H1 (cell line): Measurements from ENCODE around the gene CFAP74. TPM values are rescaled to one million over a fixed set of nuclear protein-coding genes. Genes with fewer than 3 reads are reported as not detected.

ENCODE experiments used
- CTCF ChIA-PET: fragments of 300-600 bp; sonication (Branson Sonifier 250); formaldehyde crosslinking; loops from one replicate; lab custom pipeline; 2021; ENCODE audit not compliant: partially characterized antibody; lab: Charles Lee
- POLR2A ChIA-PET: fragments of 300-600 bp; sonication (Branson Sonifier 250); formaldehyde crosslinking; loops from one replicate; lab custom pipeline; 2021; ENCODE audit warnings: inconsistent platforms; ENCODE audit not compliant: partially characterized antibody; lab: Charles Lee
- DNase-seq, 2 experiments: peaks; one replicate each; pipeline versions ENCODE4 v3.0.0 to v3.0.0-alpha.2; 2010 to 2022; ENCODE audit warnings: low spot score in 2 of 2, low read depth in 1 of 2, mixed read lengths in 1 of 2
- FAIRE-seq: peaks from 2 replicates; lab custom pipeline; 2011; peaks lifted over from hg19 to GRCh38; lab: Jason Lieb, UNC
- H2AFZ ChIP-seq: 2 replicates; pipeline ENCODE4 v1.8.1; 2012; ENCODE audit warnings: low read length, inconsistent platforms
- H2AK5ac ChIP-seq: 2 replicates; pipeline ENCODE4 v1.6.1; 2013; ENCODE audit warnings: low read depth, low read length
- H2BK120ac ChIP-seq: replicated peaks from 2 replicates; pipeline ENCODE3; 2013; ENCODE audit warnings: low read depth, low read length, inconsistent platforms
- H2BK12ac ChIP-seq: 2 replicates; pipeline ENCODE4 v1.6.1; 2013; ENCODE audit warnings: low read depth, low read length
- H2BK15ac ChIP-seq: 2 replicates; pipeline ENCODE4 v1.6.1; 2013; ENCODE audit warnings: low read length
- H2BK20ac ChIP-seq: 2 replicates; pipeline ENCODE4 v1.6.1; 2013; ENCODE audit warnings: low read length
- H2BK5ac ChIP-seq: 2 replicates; pipeline ENCODE4 v1.6.1; 2013; ENCODE audit warnings: low read depth, low read length
- H3K14ac ChIP-seq: 2 replicates; pipeline ENCODE4 v1.6.1; 2013; ENCODE audit warnings: inconsistent platforms; ENCODE audit not compliant: insufficient read length
- H3K18ac ChIP-seq: 2 replicates; pipeline ENCODE4 v1.6.1; 2013; ENCODE audit warnings: low read length; ENCODE audit errors: extremely low read depth
- H3K23ac ChIP-seq: 2 replicates; pipeline ENCODE4 v1.6.1; 2013; ENCODE audit warnings: inconsistent platforms; ENCODE audit not compliant: insufficient read length
- H3K23me2 ChIP-seq: 2 replicates; pipeline ENCODE4 v1.6.1; 2013; ENCODE audit warnings: low read depth, low read length
- H3K27ac ChIP-seq: 2 replicates; pipeline ENCODE4 v1.6.1; 2011; ENCODE audit warnings: low read depth, low read length, inconsistent platforms
- H3K27me3 ChIP-seq, 4 experiments: replicated peaks in 1 of 4; 1 replicate in 1 of 4; 2 replicates in 3 of 4; pipeline versions ENCODE4 v1.6.1 to v1.8.1; 2011 to 2013; ENCODE audit warnings: low read length in 3 of 4, mild to moderate bottlenecking in 3 of 4, inconsistent platforms in 2 of 4, mixed read lengths in 2 of 4, moderate library complexity in 1 of 4; ENCODE audit not compliant: control insufficient read depth in 3 of 4, insufficient read depth in 3 of 4; ENCODE audit errors: extremely low read depth in 1 of 4
- H3K36me3 ChIP-seq, 4 experiments: 2 replicates each; pipeline versions ENCODE4 v1.6.1 to v1.8.1; 2011 to 2013; ENCODE audit warnings: mild to moderate bottlenecking in 4 of 4, low read length in 3 of 4, moderate library complexity in 2 of 4, control low read depth in 1 of 4, inconsistent platforms in 1 of 4; ENCODE audit not compliant: insufficient read depth in 4 of 4, control insufficient read depth in 2 of 4
- H3K4ac ChIP-seq: replicated peaks from 2 replicates; pipeline ENCODE3; 2013; ENCODE audit warnings: low read length, low read depth, mixed read lengths, inconsistent platforms; ENCODE audit not compliant: insufficient read length
- H3K4me1 ChIP-seq, 4 experiments: replicated peaks in 1 of 4; 1 replicate in 1 of 4; 2 replicates in 3 of 4; pipeline versions ENCODE4 v1.6.1 to v1.8.1; 2011 to 2013; ENCODE audit warnings: low read length in 3 of 4, inconsistent platforms in 2 of 4, mixed read lengths in 1 of 4; ENCODE audit not compliant: insufficient read depth in 4 of 4, control insufficient read depth in 3 of 4
- H3K4me2 ChIP-seq, 2 experiments: 2 replicates each; pipeline versions ENCODE4 v1.6.1 to v1.8.1; 2011 to 2013; ENCODE audit warnings: low read depth in 2 of 2, low read length in 2 of 2, control low read depth in 1 of 2, inconsistent platforms in 1 of 2, mild to moderate bottlenecking in 1 of 2; ENCODE audit not compliant: insufficient read depth in 1 of 2
- H3K4me3 ChIP-seq, 4 experiments: fragments of 200-600, 300-600 bp in 1 of 4; sonication (generic), shearing (Covaris generic), sonication (Bioruptor Twin) in 1 of 4; 2 replicates each; pipeline versions ENCODE4 v1.5.1 to v1.8.1; 2011 to 2016; ENCODE audit warnings: low read length in 4 of 4, low read depth in 3 of 4, control low read depth in 2 of 4, inconsistent platforms in 2 of 4, mild to moderate bottlenecking in 2 of 4, mixed read lengths in 1 of 4, moderate library complexity in 1 of 4; ENCODE audit not compliant: insufficient read depth in 2 of 4; ENCODE audit errors: extremely low read depth in 1 of 4
- H3K56ac ChIP-seq: replicated peaks from 2 replicates; pipeline ENCODE3; 2013; ENCODE audit warnings: low read depth, mild to moderate bottlenecking, mixed read lengths, low read length, inconsistent platforms; ENCODE audit not compliant: insufficient read length
- H3K79me1 ChIP-seq: 2 replicates; pipeline ENCODE4 v1.6.1; 2013; ENCODE audit warnings: low read depth, low read length, control low read depth
- H3K79me2 ChIP-seq, 2 experiments: 2 replicates each; pipeline versions ENCODE4 v1.6.1 to v1.8.1; 2012 to 2013; ENCODE audit warnings: low read length in 2 of 2, mild to moderate bottlenecking in 2 of 2, inconsistent platforms in 1 of 2; ENCODE audit not compliant: insufficient read depth in 2 of 2, control insufficient read depth in 1 of 2
- H3K9ac ChIP-seq, 4 experiments: replicated peaks in 1 of 4; 1 replicate in 1 of 4; 2 replicates in 3 of 4; pipeline versions ENCODE4 v1.6.1 to v1.8.1; 2011 to 2013; ENCODE audit warnings: low read depth in 3 of 4, low read length in 3 of 4, control low read depth in 2 of 4, mild to moderate bottlenecking in 2 of 4, moderate library complexity in 2 of 4, inconsistent platforms in 1 of 4; ENCODE audit errors: extremely low read depth in 1 of 4
- H3K9me3 ChIP-seq, 2 experiments: 2 replicates each; pipeline versions ENCODE4 v1.6.1 to v1.8.1; 2012 to 2013; ENCODE audit warnings: mild to moderate bottlenecking in 2 of 2, moderate library complexity in 2 of 2, control low read depth in 1 of 2, inconsistent platforms in 1 of 2, low read depth in 1 of 2, low read length in 1 of 2, mixed read lengths in 1 of 2; ENCODE audit not compliant: insufficient read depth in 2 of 2
- H4K20me1 ChIP-seq, 2 experiments: replicated peaks in 1 of 2; 2 replicates each; pipeline versions ENCODE3 to v1.8.1; 2011 to 2013; ENCODE audit warnings: inconsistent platforms in 2 of 2, low read length in 2 of 2, mild to moderate bottlenecking in 1 of 2; ENCODE audit not compliant: insufficient read depth in 2 of 2, control insufficient read depth in 1 of 2
- H4K5ac ChIP-seq: 2 replicates; pipeline ENCODE4 v1.6.1; 2013; ENCODE audit warnings: low read length, low read depth, mixed read lengths, inconsistent platforms; ENCODE audit not compliant: insufficient read length
- H4K8ac ChIP-seq: 2 replicates; pipeline ENCODE4 v1.8.0; 2013; ENCODE audit warnings: mild to moderate bottlenecking, moderate library complexity, low read length, inconsistent platforms; ENCODE audit not compliant: insufficient read depth; ENCODE audit errors: extremely low read depth
- H4K91ac ChIP-seq: replicated peaks from 2 replicates; pipeline ENCODE3; 2013; ENCODE audit warnings: low read length, mixed read lengths, inconsistent platforms; ENCODE audit not compliant: insufficient read length
- CBX8 ChIP-seq: fragments of 300-800, 300-1000 bp; sonication (generic); IDR thresholded peaks from 2 replicates; pipeline ENCODE4 v1.7.1; 2016; ENCODE audit warnings: low read depth, low read length, borderline replicate concordance
- GTF2F1 ChIP-seq: IDR thresholded peaks from 2 replicates; pipeline ENCODE4 v1.6.1; 2012; ENCODE audit warnings: low read depth, low read length, improper control_type of control experiment, borderline replicate concordance
- KDM1A ChIP-seq: fragments of 200-600, 300-600 bp; sonication (generic); IDR thresholded peaks from 2 replicates; pipeline ENCODE4 v1.7.1; 2016; ENCODE audit warnings: mild to moderate bottlenecking, low read length, borderline replicate concordance
- PHF8 ChIP-seq: fragments of 200-600 bp; sonication (generic); conservative IDR thresholded peaks from 2 replicates; pipeline ENCODE4 v1.7.1; 2012; ENCODE audit warnings: low read depth, mild to moderate bottlenecking, inconsistent platforms, low read length, moderate library complexity
- RNF2 ChIP-seq: fragments of 200-900, 300-1000 bp; sonication (generic); IDR thresholded peaks from 2 replicates; pipeline ENCODE4 v1.7.1; 2016; ENCODE audit warnings: borderline replicate concordance, low read depth, mild to moderate bottlenecking, antibody characterized with exemption, low read length; ENCODE audit not compliant: poor library complexity, severe bottlenecking; ENCODE audit errors: missing control alignments
- RXRA ChIP-seq: IDR thresholded peaks from 2 replicates; pipeline ENCODE4 v1.6.1; 2011; ENCODE audit warnings: low read depth, mild to moderate bottlenecking, low read length, moderate library complexity; ENCODE audit not compliant: insufficient read depth
- SAP30 ChIP-seq: fragments of 300-600 bp; sonication (generic); IDR thresholded peaks from 2 replicates; pipeline ENCODE4 v1.7.1; 2012; ENCODE audit warnings: low read length, moderate library complexity, mild to moderate bottlenecking, inconsistent platforms; ENCODE audit not compliant: insufficient read depth, insufficient replicate concordance
- SP1 ChIP-seq: IDR thresholded peaks from 2 replicates; pipeline ENCODE4 v1.6.1; 2011; ENCODE audit warnings: low read depth, low read length
- SP4 ChIP-seq: IDR thresholded peaks from 2 replicates; pipeline ENCODE4 v1.6.1; 2012; ENCODE audit warnings: low read length, inconsistent platforms
- WGBS, 2 experiments: shearing (Covaris generic) in 1 of 2; methylation state at CpG; one replicate each; pipeline versions ENCODE4 v1.1.6 to v1.1.7; 2013 to 2015; ENCODE audit warnings: low lambda C conversion rate in 2 of 2, mixed read lengths in 2 of 2, inconsistent platforms in 1 of 2, low coverage in 1 of 2, missing lambda C conversion rate in 1 of 2; ENCODE audit not compliant: insufficient replicate concordance in 2 of 2, insufficient coverage in 1 of 2, insufficient read length in 1 of 2; ENCODE audit errors: extremely low coverage in 1 of 2, missing lambda C conversion rate in 1 of 2; 5-methylcytosine and 5-hydroxymethylcytosine counted together
- polyA plus RNA-seq, 7 experiments: library from polyadenylated mRNA; depleted of rRNA in 3 of 7; stranded (reverse) in 5 of 7; unstranded in 2 of 7; fragments of >200 nt in 5 of 7; fragments of 200-250 nt in 2 of 7; gene quantifications; 1 replicate in 5 of 7; 2 replicates in 1 of 7; 4 replicates in 1 of 7; pipeline versions ENCODE4 v1.2.1 to v1.2.3, GENCODE V29; 2011 to 2013; ENCODE audit warnings: missing spikeins in 2 of 7, mixed read lengths in 2 of 7
- total RNA-seq: library from RNA; stranded (reverse); fragmentation: NEBNext Ultra II Directional; extraction: Animal tissue kit (Norgen Biotek cat#: 25700); gene quantifications from 2 replicates; pipeline ENCODE4 v1.2.1, GENCODE V29; 2021

CFAP74 gene
- total and polyA plus RNA-seq, 2 of the 8 experiments (the other 6 are each of a cell fraction or from before 2014, with no cell fraction given): 0.09 to 0.20 TPM

DNA sequence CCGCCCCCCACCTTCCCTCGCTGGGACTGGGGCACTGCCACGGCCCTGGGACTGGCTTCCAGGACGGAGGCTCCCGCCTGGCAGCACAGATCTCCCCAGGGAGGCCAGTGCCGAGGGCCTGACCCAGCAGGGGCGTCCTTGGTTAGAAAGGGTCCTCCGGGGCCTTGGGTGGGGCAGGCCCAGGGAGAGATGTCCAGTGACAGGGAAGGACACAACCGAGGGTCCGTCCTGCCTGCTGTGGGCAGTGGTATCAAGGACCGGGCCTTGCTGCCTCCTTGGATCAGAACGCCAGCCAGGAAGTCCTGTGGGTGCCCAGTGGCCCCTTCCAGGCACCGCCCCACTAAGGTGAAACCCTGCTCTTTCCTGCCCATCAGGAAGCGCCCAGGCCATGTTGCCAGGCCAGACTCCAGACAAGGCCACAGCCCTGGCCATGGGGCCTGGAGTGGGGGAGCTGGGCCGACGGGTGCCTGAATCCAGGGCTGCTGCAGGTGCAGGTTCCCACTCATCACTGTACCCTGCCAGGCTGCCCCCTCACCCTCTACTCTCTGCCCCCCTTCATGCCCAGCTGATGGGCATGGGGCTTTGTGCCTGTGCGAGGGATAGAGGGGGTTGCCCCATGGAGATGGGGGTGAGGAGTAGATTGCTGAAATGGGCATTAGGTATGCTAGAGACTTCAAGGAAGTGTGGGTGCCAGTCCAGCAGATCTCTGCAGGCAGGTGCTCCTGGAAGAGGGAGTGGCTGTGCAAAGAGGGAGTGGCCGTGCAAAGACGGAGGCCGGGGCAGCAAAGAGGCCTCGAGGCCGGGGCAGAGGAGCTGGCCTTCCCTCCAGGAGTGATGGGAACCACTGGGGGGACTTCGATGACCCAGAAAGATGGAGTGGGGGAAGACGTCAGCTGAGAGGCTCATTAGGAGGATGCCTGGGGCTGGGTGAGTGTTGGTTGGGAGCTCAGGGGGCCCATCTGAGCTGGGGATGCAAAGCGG, 44.5 kb upstream of the CFAP74 start:
- H2BK20ac ChIP-seq: peak overlapping the region; percentile 95; the same call in 1 of the 2 replicates
- H4K20me1 ChIP-seq: peaks cover 3 to 5% of the 10 kb centered on the region in 2 experiments
- H3K23ac ChIP-seq: no peak overlapping the region
- H3K4me3 ChIP-seq: peak overlapping the region in 3 of 4 experiments; percentile 10 to 39 (median 19); a peak in 4 of 8 replicates
- peaks cover 8% of the 10 kb centered on the region for H3K23me2 ChIP-seq
- H4K91ac ChIP-seq: peak overlapping the region; percentile 86
- no peaks in the 10 kb centered on the region for H3K36me3 ChIP-seq
- H3K9me3 ChIP-seq: no peaks in the 10 kb centered on the region
- no peak overlapping the region; the same call in 1 of the 2 replicates for H4K8ac ChIP-seq
- no peak overlapping the region for H3K56ac ChIP-seq
- CTCF ChIA-PET: interaction anchor here (0.6 to 2.5 kb wide), 13 partner anchors 25 to 142 kb away, joined by 3 to 15 read pairs (median 4); partner anchors contain the start of gene CFAP74
- H2BK15ac ChIP-seq: peak overlapping the region; percentile 72; the same call in 1 of the 2 replicates
- DNase-seq (peak in 1 of 2 experiments; percentile 76), FAIRE-seq (no peak)
- H3K4ac ChIP-seq: peak overlapping the region; percentile 49
- H3K79me2 ChIP-seq: peaks cover 0 to 15% of the 10 kb centered on the region in 2 experiments; a peak in 1 of 4 replicates
- peak overlapping the region; percentile 83 for H3K18ac ChIP-seq
- POLR2A ChIA-PET: interaction anchor here (0.6 to 1.8 kb wide), 3 partner anchors 9 to 324 kb away, joined by 3 to 6 read pairs (median 4); partner anchors contain the start of gene CDK11A
- H2AFZ ChIP-seq: no peak overlapping the region
- H3K27me3 ChIP-seq: peaks cover 0 to 7% (median 0%) of the 10 kb centered on the region in 4 experiments; a peak in 3 of 7 replicates
- peak overlapping the region; percentile 27; the same call in 1 of the 2 replicates for H2AK5ac ChIP-seq
- peak overlapping the region; percentile 54 to 65 for H3K4me2 ChIP-seq
- WGBS, 2 experiments: 72% methylated on average over 20 of the region's 25 CpGs; no CpG with 5 or more reads in 1 of the 2 experiments
- no peak overlapping the region for H3K9ac ChIP-seq
- peak overlapping the region; percentile 38 for H2BK120ac ChIP-seq
- peaks cover 0 to 28% (median 20%) of the 10 kb centered on the region in 4 experiments; a peak in 6 of 7 replicates for H3K4me1 ChIP-seq
- H2BK12ac ChIP-seq: peak overlapping the region; percentile 84; the same call in 1 of the 2 replicates
- peaks cover 4% of the 10 kb centered on the region for H3K79me1 ChIP-seq
- no peak overlapping the region for H4K5ac ChIP-seq
- peak overlapping the region; percentile 71; the same call in 1 of the 2 replicates for H2BK5ac ChIP-seq
- H3K27ac ChIP-seq: no peak overlapping the region
- H3K14ac ChIP-seq: no peak overlapping the region
- TF ChIP-seq SAP30 (no peak), RXRA (no peak), SP4 (no peak), KDM1A (no peak), SP1 (no peak), PHF8 (no peak), GTF2F1 (no peak), RNF2 (no peak), CBX8 (no peak)
